Epidermal melanocyte (primary cell): ENCODE data around the gene RNU6-9.

ENCODE experiments used
- DNase-seq: peaks from one replicate; pipeline ENCODE4 v3.0.0; 2011; ENCODE audit warnings: low spot score; ENCODE audit not compliant: insufficient read length

Gene RNU6-9

DNA sequence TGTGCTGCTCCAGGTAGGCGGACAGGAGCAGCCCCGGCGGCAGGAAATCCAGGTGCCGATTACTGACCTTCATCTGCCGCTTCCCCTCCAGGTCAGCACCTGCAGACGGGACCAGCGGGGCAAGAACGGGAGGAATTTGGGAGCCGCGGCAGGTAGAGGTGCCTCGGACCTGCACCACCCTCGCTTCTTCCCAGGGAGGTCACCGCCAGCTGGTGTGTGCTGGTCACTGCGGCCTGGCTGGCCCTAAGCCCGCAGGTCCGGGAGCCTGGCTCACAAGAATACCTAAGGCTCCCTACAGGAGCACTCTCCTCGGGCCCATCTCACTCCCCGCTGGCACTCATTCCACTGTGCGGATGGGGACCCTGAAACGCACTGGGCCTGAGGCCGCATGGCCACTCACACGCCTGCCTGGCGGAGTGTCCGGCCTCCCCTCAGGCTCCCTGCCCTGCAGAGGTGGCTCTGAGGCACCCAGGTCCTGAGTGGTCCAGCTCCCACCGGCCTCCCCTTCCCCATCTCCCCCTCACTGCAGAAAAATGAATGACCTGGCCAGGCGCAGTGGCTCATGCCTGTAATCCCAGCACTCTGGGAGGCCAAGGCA lies 4.3 kb downstream of the RNU6-9 start:
- no peak for DNase-seq

GRCh38 chr19:898663-899062 lies 5.4 kb downstream of the RNU6-9 start:
- no peak for DNase-seq

DNA sequence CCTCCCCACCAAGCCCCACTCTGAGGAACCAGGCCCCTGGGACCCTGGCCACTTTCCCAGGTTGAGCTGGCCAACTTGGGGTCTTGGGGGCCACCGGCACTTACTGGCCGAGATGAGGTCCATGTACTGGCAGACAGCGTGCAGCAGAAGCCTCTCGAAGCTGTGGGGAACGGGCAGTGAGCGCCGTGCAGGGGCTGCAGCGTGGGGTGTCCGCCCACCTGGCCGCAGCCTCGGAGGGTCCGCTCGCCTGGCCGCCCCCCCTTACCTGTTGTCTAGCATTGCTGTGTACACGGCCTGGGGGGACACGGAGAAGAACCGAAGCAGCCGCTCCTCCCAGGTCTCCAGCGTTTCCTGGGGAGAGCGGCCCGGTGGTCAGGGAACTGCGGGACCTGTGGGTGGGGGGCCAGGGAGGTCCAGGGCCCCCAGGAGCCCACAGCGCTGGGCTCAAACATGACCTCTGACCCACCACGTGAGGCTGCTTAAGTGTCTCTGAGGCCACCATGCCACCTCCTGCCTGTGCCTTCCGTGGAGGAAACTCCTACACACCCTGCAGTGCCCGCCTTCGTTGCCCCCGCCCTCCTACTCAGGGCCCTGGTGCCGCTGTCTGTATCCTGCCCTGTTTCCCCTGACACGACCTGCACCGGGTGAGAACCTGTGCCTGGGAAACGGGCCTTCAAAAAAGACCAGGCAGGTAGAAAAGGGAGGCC lies 6.2 kb downstream of the RNU6-9 start:
- no peak for DNase-seq

- no peak for DNase-seq
These were observed 6.7 kb downstream of the RNU6-9 start for GRCh38 chr19:900043-900301.

DNA sequence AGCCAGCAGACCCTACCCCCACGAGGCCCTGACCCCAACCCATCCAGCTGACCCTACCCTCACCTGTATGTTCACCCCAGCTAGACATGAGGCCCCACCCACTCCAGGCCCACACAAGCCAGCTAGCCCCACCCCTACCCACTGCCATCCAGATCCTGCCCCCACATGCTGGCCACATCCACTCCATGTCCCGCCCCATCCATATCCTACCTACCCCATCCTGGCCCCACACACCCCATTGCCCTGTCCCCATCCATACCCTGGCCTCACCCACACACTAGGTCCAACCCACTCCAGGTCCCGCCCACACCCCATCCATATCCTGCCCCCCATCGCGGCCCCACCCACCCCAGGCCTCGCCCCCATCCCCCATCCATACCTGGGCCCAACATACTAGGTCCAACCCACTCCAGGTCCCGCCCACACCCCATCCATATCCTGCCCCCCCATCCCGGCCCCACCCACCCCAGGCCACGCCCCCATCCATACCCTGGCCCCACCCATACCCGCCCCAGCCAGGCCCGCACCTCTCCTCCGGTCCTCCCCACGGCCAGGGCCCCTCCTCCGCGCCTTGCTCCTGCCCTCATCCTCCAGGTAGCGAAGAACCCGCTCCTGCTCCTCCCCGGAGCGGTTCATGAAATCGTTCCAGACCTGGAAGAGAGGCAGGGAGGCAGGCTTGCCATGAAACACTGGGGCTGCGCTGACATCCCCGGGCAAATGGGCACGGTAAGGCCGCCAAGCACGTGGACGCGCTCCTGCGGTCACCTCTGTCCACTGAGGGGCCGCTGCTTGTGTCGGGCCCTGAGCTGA lies 7.2 kb downstream of the RNU6-9 start:
- no peak for DNase-seq

GRCh38 chr19:901216-902092 lies 8.2 kb downstream of the RNU6-9 start:
- no peak for DNase-seq

DNA sequence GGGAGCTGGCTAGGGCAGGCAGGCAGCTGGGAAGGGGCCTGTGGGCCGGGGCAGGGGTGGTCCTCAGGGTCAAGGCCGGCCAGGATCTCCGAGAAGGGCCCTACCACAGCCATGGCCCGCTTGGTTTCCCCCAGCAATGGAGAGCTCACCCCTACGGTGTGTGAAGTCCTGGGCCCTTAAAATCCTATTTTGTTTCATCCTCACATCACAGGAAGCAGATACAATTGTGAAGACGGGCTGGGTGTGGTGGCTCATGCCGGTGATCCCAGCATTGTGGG lies 8.7 kb downstream of the RNU6-9 start:
- DNase-seq: no peak

DNA sequence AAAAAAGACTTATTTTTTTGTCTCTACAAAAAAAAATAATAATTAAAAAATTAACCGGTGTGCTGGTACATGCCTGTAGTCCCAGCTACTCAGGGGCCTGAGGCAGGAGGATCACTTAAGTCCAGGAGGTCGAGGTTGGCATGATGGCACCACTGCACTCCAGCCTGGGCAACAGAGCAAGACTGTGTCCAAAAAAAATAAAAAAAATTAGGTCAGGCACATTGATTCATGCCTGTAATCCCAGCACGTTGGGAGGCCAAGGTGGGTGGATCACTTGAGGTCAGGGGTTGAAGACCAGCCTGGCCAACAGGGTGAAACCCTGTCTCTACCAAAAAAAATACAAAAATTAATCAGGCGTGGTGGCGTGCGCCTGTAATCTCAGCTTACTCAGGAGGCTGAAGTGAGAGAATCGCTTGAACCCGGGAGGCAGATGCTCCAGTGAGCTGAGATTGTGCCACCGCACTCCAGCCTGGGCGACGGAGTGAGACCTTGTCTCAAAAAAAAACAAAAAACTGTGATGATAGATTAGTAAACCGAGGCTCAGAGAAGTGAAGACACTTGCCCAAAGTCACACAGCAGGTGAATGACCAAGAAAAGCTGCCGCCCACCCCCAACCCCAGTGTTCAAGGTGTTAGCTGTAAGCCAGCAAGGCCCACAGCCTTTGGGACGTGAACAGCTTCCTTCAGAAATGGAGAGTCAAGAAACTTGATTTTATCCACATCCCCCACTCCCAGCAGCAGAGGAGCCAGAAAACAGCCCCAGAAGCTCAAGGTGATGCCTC lies 9.4 kb downstream of the RNU6-9 start:
- no peak for DNase-seq

GRCh38 chr19:903266-903797 lies 10.0 kb downstream of the RNU6-9 start:
- DNase-seq: no peak

DNA sequence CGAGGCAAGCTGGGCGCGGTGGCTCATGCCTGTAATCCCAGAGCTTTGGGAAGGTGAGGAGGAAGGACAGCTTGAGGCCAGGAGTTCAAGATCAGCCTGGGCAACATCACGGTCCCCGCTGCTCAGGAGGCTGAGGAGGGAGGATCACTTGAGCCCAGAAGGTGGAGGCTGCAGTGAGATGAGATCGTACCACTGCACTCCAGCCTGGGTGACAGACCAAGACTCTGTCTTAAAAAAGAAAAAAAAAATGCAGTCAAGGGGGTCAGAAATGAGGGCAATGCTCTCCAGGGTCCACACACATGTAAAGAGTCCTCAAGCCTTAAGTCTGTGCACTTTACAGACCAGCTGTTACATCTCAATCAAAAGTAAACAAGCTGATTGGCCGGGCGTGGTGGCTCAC lies 11.3 kb downstream of the RNU6-9 start:
- DNase-seq: no peak

DNA sequence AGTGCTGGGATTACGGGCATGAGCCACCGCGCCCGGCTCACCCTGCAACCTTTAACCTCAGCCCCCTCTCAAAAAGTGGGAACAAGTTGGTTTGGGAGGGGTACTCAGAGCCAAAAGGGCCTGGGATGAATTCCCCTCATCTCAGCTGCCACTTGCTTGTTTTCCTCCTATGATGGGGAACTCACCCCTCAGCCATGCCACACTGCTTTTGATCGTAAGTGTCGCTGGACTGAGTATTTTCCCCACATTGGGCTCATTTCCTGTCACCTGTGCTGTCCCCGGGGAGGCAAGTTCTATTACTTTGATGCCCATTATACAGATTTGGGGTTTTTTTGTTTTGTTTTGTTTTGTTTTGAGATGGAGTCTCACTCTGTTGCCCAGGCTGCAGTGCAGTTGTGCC lies 13.2 kb downstream of the RNU6-9 start:
- no peak for DNase-seq

- DNase-seq: no peak
These were observed 14.0 kb downstream of the RNU6-9 start for GRCh38 chr19:907183-907853.

GRCh38 chr19:911197-912033 lies 18.1 kb downstream of the RNU6-9 start:
- DNase-seq: no peak

DNA sequence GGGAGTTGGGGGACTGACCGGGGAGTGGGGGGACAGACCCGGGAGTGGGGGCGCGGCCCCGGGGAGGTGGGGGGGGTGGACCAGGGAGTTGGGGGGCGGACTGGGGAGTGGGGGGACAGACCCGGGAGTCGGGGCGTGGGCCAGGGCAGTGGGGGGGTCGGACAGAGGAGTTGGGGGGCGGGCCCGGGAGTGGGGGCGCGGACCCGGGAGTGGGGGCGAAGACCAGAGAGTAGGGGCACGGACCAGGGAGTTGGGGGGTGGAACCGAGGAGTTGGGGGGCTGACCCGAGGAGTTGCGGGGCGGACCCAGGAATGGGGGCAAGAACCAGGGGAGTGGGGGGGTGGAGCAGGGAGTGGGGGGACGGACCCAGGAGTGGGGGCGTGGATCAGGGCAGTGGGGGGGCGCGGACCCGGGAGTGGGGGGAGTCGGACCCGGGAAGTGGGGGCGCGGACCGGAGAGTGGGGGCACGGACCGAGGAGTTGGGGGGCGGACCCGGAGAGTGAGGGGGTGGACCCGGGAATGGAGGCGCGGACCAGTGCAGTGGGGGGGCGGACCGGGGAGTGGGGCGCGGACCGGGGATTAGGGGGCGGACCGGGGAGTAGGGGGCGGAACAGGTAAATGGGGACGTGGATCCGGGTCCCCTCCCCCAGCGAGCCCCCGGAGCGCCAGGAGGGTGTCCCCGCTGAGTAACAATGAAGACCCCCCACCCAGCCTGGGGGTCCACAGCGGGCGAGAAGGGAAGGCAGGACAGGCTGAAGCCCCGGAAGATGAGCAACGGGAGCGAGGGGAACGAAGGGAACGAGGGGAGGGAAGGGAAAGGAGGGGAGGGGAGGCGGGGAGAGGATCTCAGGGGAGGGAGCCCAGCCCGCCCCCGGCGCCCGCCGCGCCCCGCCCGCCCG lies 19.1 kb downstream of the RNU6-9 start:
- DNase-seq: no peak

DNA sequence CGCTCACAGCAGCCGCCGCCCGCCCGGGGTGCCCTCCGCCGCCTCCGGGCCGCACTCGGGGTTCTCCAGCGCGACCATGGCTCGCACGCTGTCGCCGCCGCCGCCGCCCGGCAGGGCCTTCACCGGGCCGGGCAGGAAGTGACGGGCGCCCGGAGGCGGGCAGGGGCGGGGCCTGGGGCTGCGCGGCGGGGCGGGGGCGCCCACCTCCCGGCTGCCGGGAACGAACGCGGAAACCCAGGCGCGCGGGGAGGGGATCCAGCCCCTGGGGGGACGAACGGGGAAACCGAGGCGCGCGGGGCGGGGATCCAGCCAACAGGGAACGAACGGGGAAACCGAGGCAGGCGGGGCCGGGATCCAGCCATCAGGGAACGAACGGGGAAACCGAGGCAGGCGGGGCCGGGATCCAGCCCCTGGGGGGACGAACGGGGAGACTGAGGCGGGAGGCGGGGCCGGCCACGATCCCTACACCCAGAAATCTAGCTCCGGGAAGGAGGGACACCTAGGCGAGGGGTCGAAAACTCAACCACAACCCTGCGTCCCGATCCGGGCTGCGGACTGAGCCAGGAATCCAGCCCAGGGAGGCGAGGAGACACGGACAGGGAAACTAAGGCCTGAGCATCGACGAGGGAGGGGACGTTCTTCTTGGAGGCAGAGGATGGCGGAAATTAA lies 19.9 kb downstream of the RNU6-9 start, which contains the start of gene R3HDM4:
R3HDM4 (minus strand) TSS at position 140 of the 669 bp plus-strand sequence; CDS start at position 78, 62 bp downstream.
- DNase-seq: peak; percentile 97

DNA sequence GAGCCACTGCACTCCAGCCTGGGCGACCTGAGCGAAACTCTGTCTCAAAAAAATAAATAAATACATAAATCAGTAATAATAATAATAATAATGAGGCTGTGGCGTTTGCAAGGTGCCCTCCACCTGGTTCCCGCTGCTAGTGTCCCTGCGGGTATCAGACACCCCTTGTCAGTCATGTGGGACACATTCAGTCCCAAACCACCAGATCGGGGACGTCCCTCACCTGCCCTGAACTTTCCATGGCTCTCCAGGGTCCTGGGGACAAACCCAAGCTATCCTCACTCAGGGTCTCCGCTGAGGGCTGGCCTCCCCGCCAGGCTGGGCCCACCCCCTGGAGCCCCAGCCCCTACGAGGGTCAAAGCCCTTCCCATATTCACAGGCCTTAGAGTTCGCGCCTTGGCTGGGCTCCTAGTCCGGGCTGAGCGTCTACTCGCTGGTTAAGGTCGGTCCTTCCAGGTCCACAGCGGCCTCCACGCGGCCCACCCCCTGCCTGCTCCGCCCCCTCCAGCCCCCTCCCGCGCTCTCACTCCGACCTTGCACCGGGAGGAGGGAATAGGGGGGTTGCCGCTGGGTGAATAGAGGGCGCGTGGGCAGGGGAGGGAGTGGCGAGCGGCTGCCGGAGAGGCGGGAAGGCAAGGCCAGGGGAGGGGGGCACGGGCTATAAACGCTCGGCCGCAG lies 23.5 kb downstream of the RNU6-9 start:
- no peak for DNase-seq
